Measurements from ENCODE around the gene VASP.

The VASP gene

DNA sequence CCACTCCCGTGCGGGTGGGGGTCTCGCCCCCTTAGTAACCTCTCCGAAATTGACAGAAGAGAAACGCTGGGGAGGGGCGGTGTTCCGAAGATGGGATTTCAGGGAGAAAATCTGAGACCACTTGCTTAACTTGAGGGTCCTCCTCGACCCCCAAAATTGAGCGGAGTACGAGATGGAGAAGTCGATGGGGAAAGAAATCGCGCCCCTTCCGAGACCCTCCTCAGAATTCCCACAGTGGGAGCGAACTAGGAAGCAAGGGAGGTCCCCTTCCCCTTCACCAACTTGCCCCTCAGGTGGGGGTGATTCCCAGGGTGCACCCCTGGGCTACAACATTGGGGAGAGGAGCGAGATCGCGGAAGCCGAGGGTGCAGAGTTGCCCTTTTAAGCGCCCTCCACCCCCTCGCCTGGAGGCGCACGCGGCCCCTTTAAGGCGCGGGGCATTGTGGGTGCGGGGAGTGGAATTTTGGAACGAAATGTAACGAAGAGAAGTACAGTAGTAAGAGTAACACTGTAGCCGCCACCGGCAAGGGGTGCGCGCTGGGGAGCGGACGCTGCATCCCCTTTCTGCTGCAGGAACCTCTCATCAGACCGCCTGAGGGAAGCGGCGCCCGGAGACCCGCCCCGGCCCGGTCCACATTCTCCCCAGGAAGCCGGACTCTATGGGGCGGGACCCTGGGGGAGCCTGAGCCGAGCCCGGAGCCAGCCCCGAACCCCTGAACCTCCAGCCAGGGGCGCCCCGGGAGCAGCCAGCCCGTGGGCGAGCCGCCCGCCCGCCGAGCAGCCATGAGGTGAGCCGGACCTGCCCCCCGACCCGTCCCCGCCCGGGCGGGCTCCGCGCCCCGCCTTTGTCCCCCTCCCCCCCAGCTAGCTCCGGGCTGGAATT, at the start of gene VASP:
Gene VASP (plus strand): TSS at position 491 of the 883 bp plus-strand sequence. CDS start 293 bp downstream, at position 784.
- Mint-ChIP-seq H3K27me3 (no peaks in the 10 kb centered on the region), H3K4me3 (peak within 1 kb of the TSS; percentile 91), H3K9me3 (ENCODE audit: low read depth) (no peaks in the 10 kb centered on the region), H3K4me1 (ENCODE audit: low read depth) (peaks cover 50% of the 10 kb centered on the region), H3K36me3 (peaks cover 3% of the 10 kb centered on the region), H3K27ac (peak within 1 kb of the TSS; percentile 86)

DNA sequence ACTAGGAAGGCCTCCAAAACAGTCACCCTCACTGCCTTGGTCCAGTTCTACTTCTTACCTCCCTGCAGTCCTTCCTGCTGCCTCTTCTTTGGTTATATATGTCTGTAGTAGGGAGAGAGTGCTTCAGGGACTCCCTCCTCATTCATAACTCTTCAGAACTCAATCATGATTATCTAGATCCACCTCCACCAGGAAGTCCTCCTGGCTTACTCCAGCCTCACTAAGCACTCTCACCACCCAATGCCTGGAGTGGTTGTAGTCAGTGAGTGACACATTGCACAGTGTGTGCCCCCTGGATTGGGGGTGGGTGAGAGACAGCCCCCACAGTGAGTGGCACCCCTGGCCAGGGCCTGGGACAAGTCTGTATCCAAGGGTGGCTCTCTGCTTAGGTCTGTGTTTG, 49.5 kb upstream of the VASP start:
- Mint-ChIP-seq H3K27ac (no peak overlapping the region), H3K9me3 (ENCODE audit: low read depth) (no peaks in the 10 kb centered on the region), H3K4me1 (ENCODE audit: low read depth) (peaks cover 21% of the 10 kb centered on the region), H3K4me3 (no peak overlapping the region), H3K36me3 (no peaks in the 10 kb centered on the region), H3K27me3 (no peaks in the 10 kb centered on the region)

DNA sequence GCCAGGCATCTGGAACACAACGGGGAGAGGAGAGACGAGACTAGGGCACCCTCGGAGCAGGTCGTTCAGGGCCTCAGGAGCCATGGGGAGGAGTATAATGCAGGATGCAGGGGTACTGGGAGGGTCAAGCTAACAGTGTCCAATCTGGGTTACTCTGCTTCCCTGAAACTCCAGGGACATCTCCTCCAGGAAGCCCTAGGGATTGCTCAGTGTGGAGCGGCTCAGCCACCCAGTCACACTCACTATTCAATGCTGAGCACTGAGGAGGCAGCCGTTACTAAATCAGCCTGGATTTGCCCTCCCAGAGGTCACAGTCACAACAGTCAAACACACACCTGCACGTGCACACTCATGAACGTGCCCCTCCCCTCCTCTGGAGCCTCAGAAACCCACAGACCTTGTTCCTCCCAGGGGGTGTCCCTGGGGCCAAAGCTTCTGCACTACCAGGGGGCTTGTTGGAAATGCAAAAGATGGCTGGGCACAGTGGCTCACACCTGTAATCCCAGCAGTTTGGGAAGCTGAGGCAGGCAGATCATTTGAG, 46.4 kb upstream of the VASP start:
- Mint-ChIP-seq H3K27ac (no peak overlapping the region), H3K27me3 (no peaks in the 10 kb centered on the region)

DNA sequence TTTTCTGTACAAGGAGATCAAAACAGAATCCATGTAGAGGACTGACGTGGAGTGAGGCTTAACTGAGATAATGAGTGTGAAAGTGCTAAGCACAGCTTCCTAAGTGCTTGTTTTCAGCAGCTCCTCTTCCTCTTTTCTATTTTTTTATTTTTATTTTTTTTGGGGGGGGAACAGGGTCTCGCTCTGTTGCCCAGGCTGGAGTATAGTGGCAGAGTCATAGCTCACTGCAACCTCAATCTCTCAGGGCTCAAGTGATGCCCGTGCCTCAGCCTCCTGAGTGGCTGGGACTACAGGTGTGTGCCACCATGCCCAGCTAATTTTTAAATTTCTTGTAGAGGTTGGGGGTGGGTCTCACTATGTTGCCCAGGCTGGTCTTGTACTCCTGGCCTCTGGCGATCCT, 45.1 kb upstream of the VASP start:
- Mint-ChIP-seq H3K27me3 (no peaks in the 10 kb centered on the region), H3K9me3 (ENCODE audit: low read depth) (no peaks in the 10 kb centered on the region), H3K27ac (no peak overlapping the region), H3K4me3 (no peak overlapping the region), H3K4me1 (ENCODE audit: low read depth) (peaks cover 5% of the 10 kb centered on the region), H3K36me3 (no peaks in the 10 kb centered on the region)

More for the DNA sequence above, 46.4 kb upstream of the VASP start:
- H3K4me3 Mint-ChIP-seq: no peak overlapping the region
- no peaks in the 10 kb centered on the region for H3K36me3 Mint-ChIP-seq
- no peaks in the 10 kb centered on the region for H3K9me3 Mint-ChIP-seq (ENCODE audit: low read depth)
- H3K4me1 Mint-ChIP-seq (ENCODE audit: low read depth): peaks cover 9% of the 10 kb centered on the region

DNA sequence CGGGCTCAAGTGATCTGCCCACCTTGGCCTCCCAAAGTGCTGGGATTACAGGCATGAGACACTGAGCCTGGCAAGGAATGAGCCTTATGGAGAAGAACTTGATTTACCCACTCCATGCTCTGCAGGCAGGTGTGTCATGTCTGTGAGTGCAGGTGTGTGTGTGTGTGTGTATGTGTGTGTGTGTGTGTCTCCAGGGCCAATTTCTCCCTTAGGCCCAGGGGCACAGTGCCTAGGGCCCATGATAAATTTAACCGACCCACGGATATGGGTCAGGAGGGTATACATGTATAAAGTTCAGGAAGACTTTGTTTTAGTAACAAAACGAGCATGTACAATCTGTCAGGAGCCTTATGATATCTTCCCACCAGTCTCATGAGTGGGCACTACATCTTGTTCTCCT, 44.0 kb upstream of the VASP start:
- peaks cover 5% of the 10 kb centered on the region for H3K4me1 Mint-ChIP-seq (ENCODE audit: low read depth)
- no peak overlapping the region for H3K4me3 Mint-ChIP-seq
- no peak overlapping the region for H3K27ac Mint-ChIP-seq
- no peaks in the 10 kb centered on the region for H3K27me3 Mint-ChIP-seq
- no peaks in the 10 kb centered on the region for H3K9me3 Mint-ChIP-seq (ENCODE audit: low read depth)
- no peaks in the 10 kb centered on the region for H3K36me3 Mint-ChIP-seq

DNA sequence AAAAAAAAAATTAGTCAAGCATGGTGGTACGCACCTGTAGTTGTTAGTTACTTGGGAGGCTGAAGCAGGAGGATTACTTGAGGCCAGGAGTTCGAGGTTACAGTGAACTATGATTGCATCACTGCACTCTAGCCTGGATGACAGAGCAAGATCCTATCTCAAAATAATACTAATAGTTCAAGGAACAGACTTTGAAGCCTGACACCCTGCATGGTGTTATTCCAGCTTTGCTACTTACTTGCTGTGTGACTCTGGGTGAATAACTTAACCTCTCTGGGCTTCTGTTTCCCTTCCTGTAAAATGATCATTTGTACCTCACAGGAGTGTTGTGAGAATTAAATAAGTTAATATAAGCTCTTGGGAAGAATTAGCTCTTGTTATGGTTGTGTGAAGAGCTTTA, 43.0 kb upstream of the VASP start:
- no peak overlapping the region for H3K4me3 Mint-ChIP-seq
- no peaks in the 10 kb centered on the region for H3K36me3 Mint-ChIP-seq
- no peak overlapping the region for H3K27ac Mint-ChIP-seq
- H3K27me3 Mint-ChIP-seq: no peaks in the 10 kb centered on the region
- H3K9me3 Mint-ChIP-seq (ENCODE audit: low read depth): no peaks in the 10 kb centered on the region
- H3K4me1 Mint-ChIP-seq (ENCODE audit: low read depth): peaks cover 7% of the 10 kb centered on the region

DNA sequence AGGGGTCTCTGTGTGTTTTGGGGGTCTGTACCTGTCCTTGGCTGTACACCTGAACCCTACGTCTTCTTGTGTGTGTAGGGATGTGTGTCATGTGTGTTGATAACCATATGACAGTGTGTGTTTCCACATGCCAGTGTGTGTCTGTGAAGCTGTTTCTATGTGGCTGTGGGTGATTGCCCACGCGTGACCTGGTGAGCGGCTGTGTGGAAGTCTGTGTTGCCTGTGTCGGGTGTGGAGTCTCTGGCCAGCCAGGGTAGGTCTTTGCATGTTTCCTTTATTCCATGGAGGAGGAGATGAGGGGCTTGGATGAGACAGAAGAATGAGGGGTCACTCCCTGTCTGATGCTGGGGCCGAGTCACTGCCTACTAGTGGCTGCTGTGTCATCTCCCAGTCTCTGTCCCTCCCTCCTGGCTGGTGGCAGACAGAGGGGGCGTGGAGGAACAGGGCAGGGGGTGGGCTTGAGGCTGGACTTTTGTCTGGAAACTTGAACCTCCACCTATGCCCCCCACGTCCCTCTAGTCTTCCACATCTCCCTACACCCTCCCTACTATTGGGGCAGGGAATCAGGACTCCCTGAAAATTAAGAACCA, 42.3 kb upstream of the VASP start:
- no peak overlapping the region for H3K27ac Mint-ChIP-seq
- peak overlapping the region; percentile 20 for H3K4me3 Mint-ChIP-seq
- peaks cover 12% of the 10 kb centered on the region for H3K4me1 Mint-ChIP-seq (ENCODE audit: low read depth)
- H3K36me3 Mint-ChIP-seq: no peaks in the 10 kb centered on the region
- H3K9me3 Mint-ChIP-seq (ENCODE audit: low read depth): no peaks in the 10 kb centered on the region
- no peaks in the 10 kb centered on the region for H3K27me3 Mint-ChIP-seq

DNA sequence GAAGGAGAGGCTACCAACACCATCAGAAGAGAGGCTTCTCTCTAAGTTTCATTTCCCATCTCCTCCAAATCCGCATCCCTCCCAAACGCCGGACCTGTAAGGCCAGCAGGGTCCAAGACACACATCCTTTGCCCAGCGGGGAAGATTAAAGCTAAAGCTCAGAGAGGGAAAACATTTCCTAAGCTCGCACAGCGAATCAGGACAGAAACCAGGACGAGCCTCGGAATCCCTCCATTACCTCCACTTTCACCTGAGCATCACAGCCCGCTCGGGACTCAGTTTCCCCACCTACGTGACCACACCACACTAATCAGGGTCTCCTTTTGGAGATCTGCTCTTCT, 40.2 kb upstream of the VASP start:
- Mint-ChIP-seq H3K9me3 (ENCODE audit: low read depth) (no peaks in the 10 kb centered on the region), H3K36me3 (peaks cover 4% of the 10 kb centered on the region), H3K4me3 (peak overlapping the region; percentile 90), H3K27me3 (no peaks in the 10 kb centered on the region), H3K27ac (peak overlapping the region; percentile 34), H3K4me1 (ENCODE audit: low read depth) (peaks cover 30% of the 10 kb centered on the region)

DNA sequence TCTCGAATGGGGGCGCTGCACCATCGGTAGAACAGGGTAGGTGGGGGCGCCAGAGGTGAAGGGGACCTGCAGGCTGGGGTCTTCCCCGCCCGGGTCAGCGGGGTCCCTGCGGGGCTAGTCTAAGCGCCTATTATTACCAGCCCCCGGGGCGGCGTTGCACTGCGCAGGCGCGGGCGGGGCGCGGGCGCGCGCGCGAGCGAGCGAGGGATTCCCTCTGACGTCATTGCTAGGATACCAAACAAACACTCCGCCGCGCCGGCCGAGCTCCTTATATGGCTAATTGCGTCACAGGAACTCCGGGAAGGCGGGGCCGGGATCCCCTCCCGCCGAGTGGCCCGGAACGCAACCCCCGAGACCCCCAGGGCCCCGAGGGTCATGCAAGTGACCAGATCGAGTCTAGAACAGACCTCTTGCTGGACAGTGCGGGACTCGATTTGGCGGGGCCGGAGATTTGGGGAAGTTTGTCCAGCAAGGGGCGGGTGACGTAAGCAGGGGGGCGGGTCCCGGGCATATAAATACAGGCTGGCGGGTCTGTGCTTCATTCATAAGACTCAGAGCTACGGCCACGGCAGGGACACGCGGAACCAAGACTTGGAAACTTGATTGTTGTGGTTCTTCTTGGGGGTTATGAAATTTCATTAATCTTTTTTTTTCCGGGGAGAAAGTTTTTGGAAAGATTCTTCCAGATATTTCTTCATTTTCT, 39.7 kb upstream of the VASP start, which contains the start of gene FOSB:
Gene FOSB (plus strand): TSS at position 541 of the 703 bp plus-strand sequence. CDS start 591 bp downstream, outside the sequence.
- Mint-ChIP-seq H3K4me3 (peak within 1 kb of the TSS; percentile 90), H3K9me3 (ENCODE audit: low read depth) (no peaks in the 10 kb centered on the region), H3K4me1 (ENCODE audit: low read depth) (peaks cover 31% of the 10 kb centered on the region), H3K36me3 (peaks cover 4% of the 10 kb centered on the region), H3K27me3 (no peaks in the 10 kb centered on the region), H3K27ac (peak within 1 kb of the TSS; percentile 91)

DNA sequence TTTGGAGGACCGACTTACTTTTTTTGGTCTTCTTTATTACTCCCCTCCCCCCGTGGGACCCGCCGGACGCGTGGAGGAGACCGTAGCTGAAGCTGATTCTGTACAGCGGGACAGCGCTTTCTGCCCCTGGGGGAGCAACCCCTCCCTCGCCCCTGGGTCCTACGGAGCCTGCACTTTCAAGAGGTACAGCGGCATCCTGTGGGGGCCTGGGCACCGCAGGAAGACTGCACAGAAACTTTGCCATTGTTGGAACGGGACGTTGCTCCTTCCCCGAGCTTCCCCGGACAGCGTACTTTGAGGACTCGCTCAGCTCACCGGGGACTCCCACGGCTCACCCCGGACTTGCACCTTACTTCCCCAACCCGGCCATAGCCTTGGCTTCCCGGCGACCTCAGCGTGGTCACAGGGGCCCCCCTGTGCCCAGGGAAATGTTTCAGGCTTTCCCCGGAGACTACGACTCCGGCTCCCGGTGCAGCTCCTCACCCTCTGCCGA, 39.1 kb upstream of the VASP start:
- peak overlapping the region; percentile 90 for H3K4me3 Mint-ChIP-seq
- no peaks in the 10 kb centered on the region for H3K9me3 Mint-ChIP-seq (ENCODE audit: low read depth)
- H3K36me3 Mint-ChIP-seq: peaks cover 7% of the 10 kb centered on the region
- H3K27me3 Mint-ChIP-seq: no peaks in the 10 kb centered on the region
- peak overlapping the region; percentile 91 for H3K27ac Mint-ChIP-seq
- H3K4me1 Mint-ChIP-seq (ENCODE audit: low read depth): peaks cover 34% of the 10 kb centered on the region

DNA sequence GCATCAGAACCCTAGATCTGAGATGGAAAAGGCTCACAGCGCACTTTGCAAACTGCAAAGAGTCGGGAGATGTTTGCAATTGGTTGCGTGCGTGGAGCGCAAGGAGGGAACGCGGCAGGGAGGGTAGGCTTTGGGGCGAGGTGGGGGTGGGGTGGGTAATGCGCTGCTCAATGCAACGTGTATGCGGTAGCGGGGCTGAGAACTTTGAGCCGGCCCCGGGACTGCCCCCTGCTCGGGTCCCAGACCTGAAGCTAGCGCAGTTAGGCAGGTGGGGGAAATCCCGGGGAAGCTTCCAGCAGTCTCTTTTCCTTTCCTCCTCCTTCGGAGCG, 38.5 kb upstream of the VASP start:
- peaks cover 35% of the 10 kb centered on the region for H3K4me1 Mint-ChIP-seq (ENCODE audit: low read depth)
- peak overlapping the region; percentile 91 for H3K27ac Mint-ChIP-seq
- peaks cover 7% of the 10 kb centered on the region for H3K36me3 Mint-ChIP-seq
- H3K27me3 Mint-ChIP-seq: no peaks in the 10 kb centered on the region
- H3K9me3 Mint-ChIP-seq (ENCODE audit: low read depth): no peaks in the 10 kb centered on the region
- peak overlapping the region; percentile 90 for H3K4me3 Mint-ChIP-seq

DNA sequence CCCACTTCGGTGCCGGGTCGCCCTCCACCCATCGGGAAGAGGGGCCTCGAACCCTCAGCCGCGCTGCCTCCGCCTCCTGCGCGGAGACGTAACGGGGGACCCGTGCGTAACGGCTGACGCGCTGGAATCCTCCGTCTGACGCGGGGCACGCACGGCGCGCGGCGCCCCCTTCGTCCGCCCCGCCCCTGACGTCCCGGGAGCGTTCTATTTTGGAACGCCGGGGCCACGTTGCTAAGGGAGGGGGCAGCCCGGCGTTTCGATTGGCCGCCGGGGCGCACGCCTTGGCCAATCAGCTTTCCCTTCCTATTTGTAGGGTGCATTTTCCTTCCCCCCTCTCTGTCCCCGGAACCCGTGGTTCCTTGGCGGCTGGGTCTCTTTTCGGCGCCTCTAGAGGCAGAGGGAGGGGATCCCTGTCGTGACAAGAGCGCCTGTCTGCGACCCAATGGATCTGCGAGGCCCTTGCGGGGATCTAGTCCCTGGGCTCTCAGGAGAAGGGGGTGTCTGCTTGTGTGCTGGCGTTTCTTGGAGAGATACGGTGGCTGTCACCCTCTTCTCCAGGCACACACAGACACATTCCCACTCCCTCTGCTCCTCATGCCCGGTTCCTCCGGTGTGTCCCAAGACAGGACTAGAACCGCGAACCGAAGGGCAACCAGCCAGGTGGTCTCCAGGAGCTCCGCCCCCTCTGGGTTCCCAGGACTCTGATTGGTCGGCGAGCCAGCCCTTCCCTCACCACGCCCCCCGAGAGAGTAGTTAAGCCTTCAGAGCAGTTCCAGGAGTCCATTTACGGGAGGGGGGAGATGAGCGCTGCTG, 37.9 kb upstream of the VASP start:
- H3K27me3 Mint-ChIP-seq: no peaks in the 10 kb centered on the region
- H3K4me1 Mint-ChIP-seq (ENCODE audit: low read depth): peaks cover 36% of the 10 kb centered on the region
- H3K36me3 Mint-ChIP-seq: peaks cover 7% of the 10 kb centered on the region
- H3K4me3 Mint-ChIP-seq: peak overlapping the region; percentile 90
- H3K27ac Mint-ChIP-seq: peak overlapping the region; percentile 91
- H3K9me3 Mint-ChIP-seq (ENCODE audit: low read depth): no peaks in the 10 kb centered on the region

DNA sequence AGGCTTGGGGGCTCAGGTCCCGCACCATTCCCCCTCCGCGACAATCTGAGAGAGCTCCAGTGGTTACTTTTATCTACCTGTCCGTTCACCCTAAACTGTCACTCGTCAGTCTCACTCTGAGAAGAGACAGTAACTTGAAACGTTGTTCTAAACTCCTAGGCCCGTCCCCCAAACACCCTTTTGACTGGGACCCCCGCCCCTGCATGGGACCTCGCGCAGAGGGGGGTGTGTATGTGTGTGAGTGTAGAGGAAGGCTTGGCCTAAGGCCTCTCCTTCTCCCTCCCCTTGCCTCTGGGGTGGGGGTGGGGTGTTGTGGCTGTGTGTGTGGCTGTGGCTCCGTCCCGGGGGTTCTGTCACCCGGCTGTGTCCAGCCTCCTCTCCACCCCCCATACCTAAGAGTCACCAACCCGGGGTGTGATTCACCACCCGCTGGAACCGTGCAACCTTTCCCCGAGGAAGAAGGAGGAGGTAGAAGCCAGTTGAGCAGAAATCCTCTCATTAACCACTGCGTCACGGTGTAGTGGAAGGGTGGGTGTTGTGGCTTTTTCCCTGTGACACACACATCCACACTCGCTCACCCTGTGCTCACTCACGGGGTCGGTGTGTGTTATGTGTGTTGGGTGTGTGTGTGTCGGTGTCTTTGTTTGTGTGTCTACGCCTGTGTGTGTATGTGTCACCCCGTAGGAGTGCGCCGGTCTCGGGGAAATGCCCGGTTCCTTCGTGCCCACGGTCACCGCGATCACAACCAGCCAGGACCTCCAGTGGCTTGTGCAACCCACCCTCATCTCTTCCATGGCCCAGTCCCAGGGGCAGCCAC, 37.1 kb upstream of the VASP start:
- Mint-ChIP-seq H3K4me1 (ENCODE audit: low read depth) (peaks cover 41% of the 10 kb centered on the region), H3K27me3 (no peaks in the 10 kb centered on the region), H3K36me3 (peaks cover 7% of the 10 kb centered on the region), H3K9me3 (ENCODE audit: low read depth) (no peaks in the 10 kb centered on the region), H3K4me3 (peak overlapping the region; percentile 90), H3K27ac (peak overlapping the region; percentile 50)

DNA sequence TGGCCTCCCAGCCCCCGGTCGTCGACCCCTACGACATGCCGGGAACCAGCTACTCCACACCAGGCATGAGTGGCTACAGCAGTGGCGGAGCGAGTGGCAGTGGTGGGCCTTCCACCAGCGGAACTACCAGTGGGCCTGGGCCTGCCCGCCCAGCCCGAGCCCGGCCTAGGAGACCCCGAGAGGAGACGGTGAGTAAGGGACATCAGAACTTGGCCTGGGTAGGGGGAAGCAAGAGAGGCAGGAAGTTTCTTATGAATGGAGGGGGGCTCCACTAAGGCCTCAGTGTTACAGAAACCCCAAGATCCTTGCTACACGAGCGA, 36.6 kb upstream of the VASP start:
- Mint-ChIP-seq H3K4me3 (peak overlapping the region; percentile 90), H3K27ac (no peak overlapping the region), H3K9me3 (ENCODE audit: low read depth) (no peaks in the 10 kb centered on the region), H3K36me3 (peaks cover 7% of the 10 kb centered on the region), H3K27me3 (no peaks in the 10 kb centered on the region), H3K4me1 (ENCODE audit: low read depth) (peaks cover 41% of the 10 kb centered on the region)

All from activated naive CD8-positive, alpha-beta T cell (primary cell).